PC-9 (cell line): ENCODE results near the gene ZFR2.

Experiments
- CTCF ChIP-seq: fragments of 200-600 bp; sonication (generic); conservative IDR thresholded peaks from 2 replicates; pipeline ENCODE4 v1.6.1; 2017; ENCODE audit warnings: mixed run types, antibody characterized with exemption, mild to moderate bottlenecking, moderate library complexity
- EZH2 ChIP-seq: fragments of 200-600 bp; sonication (generic); IDR thresholded peaks from 2 replicates; pipeline ENCODE4 v1.8.0; 2017; ENCODE audit warnings: antibody characterized with exemption, low read depth

- TF ChIP-seq EZH2 (no peak), CTCF (no peak)
Measured at GRCh38 chr19:3776479-3777040, 92.3 kb downstream of the ZFR2 start.
